GM10847 (cell line): ENCODE results near the gene PPP1R12B.

Experiments
- POLR2A ChIP-seq: IDR thresholded peaks from 2 replicates; pipeline ENCODE4 v1.6.1; 2011; ENCODE audit not compliant: insufficient read length; ENCODE audit errors: extremely low read depth

The PPP1R12B gene

DNA sequence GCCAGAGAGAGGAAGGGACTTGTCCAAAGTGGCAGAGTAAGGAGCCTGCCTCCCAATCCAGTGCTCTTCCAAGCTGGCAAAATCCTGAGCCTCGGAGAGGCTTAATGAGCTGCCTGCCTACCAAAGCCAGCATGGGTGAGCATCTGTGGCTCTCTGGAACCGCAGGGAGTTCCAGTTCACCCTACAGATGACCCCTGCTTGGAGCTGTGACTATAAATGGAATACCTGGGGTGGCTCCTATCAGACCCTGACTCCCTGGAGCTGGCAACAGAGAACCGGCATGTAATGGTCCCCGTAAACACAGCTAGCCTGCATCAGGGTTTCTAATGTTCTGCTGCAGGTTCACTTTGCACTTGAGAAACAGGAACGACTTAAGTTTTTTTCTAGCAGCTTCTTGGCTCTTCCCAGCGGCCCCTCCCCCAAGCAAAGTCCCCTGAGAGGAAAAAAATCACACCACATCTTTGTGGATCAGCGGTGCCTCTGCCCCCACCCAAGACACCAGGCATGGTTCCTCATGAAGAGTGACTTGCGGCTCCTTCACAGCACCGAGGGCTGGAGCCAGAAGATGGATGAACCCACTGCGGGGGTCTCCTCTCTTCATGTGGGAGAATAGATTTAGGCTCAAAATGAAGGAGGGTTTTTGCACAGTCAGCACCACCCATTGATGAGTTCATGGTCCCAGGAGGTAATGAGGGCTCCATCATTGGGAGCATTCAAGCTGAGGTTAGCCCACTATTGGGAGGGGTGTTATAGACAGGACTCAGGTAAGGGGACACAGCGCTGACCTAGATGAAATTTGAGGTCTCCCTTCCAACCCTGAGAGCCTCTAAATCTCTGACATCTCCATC lies 282.8 kb downstream of the PPP1R12B start:
- TF ChIP-seq POLR2A = no peak

DNA sequence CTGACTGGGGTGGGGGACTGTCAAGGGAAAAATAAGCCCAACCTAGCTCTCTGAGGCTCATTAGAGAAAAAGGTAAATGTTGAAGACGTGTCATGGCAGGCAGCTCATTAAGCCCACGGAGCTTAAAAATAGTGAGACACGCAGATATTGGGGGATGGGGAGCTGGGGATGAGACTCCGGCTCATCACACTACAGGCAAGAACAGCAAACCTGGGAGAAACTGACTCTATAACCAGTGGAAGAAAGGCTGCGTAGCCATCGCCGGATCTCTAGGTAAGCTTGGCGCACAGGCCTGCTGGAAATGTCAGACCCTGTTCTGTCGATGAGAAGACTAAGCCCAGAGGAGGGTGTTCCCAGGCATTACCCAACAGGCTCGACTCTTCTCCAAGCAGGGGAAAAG lies 283.7 kb downstream of the PPP1R12B start:
- no peak for TF ChIP-seq POLR2A

- no peak for TF ChIP-seq POLR2A
Observed at GRCh38 chr1:202638019-202638700, 289.7 kb downstream of the PPP1R12B start.

DNA sequence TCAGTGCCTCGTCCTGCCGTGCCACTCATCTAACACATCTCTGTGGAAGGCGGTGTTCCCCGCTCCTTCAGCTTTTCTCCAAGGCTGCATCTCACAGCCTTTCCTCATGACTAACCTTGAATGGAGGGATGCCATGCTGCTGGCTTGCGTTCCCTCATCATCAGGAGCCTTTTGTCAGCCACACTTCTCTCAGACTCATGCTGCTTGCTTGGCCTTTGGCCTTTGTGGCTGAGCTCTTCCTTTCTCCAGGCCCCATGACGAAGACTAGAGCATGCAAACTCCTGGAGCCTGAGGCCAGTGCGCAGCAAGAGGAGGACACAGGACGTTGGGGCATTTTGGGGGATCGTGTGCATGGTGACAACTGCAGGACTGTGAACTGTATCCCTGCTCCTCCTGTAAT lies 291.0 kb downstream of the PPP1R12B start:
- no peak for TF ChIP-seq POLR2A

DNA sequence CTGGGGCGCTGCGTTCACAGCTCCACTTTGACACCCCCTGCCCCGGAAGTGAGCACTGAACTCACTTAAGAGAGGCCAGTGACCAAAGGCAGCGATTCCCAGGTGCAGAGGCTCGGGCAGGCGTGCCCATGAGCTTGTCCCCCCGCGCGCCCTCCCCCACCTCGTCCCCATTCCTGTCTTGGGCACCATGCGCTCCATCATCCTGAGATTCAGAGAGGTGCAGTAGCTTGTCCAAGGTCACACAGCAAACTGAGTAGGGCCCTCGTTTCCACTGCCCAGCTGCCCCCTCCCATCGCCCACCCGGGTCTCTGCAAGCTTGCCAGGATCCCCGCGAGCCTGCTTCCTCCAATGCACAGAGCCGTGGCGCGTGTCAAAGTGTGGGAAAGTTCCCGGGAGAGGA lies 293.7 kb downstream of the PPP1R12B start:
- TF ChIP-seq POLR2A = no peak
